NCI-H2107 (cell line): Measurements from ENCODE around the gene SSH2.
"Not testable (repeated sequence)": the region's sequence is repeated elsewhere in the genome, so short reads cannot be mapped to it uniquely, and the experiment has no call there.

ENCODE experiments used
- DNase-seq: peaks from one replicate; lab custom pipeline; 2025; lab: John Stamatoyannopoulos, UW

SSH2 gene

GRCh38 chr17:29699283-29699682 lies 230.7 kb downstream of the SSH2 start:
- no peak for DNase-seq

DNA sequence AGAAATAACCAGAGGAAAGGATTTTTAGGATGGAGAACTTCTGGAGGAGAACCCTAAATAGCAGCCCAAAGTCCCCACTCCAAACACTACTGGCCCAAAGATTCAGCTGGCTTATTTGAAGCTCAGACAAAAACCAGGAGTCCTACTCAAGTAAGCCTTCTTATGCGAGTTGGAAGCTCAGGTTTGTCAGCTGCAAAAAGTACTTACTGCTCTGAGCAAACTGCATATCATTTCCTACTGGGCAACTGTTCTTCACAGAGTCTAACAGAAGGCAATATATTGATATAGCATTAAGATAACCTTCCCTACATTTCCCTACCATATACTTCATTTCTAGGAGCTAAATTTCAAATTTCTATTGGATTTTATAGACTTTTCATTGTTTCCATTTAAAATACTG lies 231.2 kb downstream of the SSH2 start:
- DNase-seq, result no peak

DNA sequence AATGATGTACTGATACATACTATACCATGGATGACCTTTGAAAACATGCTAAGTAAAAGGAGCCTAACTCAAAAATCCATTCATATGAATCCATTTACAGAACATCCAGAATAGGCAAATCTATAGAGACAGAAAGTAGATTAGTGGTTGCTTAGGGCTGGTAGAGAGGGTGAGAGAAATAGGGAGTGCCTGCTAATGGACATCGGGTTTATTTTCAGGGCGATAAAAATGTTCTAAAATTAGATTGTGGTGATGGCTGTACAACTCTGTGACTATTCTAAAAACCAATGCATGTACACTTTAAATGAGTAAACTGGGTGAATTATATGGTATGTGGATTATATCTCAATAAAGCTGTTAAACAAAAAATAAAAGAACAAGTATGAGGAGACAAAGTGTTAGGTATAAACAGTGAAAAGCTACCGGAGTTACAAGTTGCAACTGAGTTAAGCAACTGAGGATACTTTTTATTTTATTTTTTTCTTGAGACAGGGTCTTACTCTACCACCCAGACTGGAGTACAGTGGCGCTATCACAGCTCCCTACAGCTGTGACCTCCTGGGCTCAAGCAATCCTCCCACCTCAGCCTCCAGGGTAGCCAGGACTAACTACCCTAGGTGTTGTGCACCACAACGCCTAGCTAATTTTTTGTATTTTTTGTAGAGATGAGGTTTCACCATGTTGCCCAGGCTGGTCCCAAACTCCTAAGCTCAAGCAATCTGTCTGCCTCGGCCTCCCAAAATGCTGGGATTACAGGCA lies 231.8 kb downstream of the SSH2 start:
- DNase-seq, result no peak

GRCh38 chr17:29697371-29697770 lies 232.7 kb downstream of the SSH2 start:
- no peak for DNase-seq

GRCh38 chr17:29694918-29695563 lies 235.0 kb downstream of the SSH2 start:
- DNase-seq, result no peak

DNA sequence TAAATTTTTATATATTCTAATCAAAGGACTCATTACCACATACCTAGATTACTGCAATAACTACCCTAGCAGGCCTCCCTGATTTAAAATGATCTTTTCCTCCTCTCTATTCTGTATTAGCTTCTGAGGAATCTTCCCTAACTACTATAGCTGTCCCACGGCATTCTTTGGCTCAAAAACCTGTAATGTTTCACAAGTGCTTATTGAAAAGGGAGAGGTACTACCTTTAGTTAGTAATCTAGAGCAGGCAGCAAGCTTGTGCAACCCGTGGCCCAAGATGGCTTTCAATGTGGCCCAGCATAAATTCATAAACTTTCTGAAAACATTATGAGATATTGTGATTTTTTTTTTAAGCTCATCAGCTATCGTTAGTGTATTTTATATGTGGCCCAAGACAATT lies 236.3 kb downstream of the SSH2 start:
- no peak for DNase-seq

DNA sequence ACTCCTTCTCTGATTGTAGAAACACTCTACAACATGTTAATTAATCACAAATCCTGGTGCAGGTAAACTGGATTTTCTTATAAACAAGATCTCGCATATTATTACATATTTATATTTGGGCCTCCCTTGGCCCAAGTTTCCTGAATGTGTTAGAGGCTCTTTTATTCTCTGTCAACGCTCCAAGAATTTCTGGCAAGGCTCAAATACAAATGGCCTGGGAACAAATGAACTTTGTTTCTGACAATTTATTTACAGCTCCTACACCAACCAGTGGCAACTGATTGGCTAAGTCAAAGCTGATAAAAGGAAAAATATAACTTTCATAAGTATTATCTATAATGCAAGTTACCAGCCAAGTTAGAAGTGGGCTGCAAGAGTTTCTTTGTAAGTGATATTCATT lies 242.4 kb downstream of the SSH2 start:
- no peak for DNase-seq

- DNase-seq, result no peak
Measured at GRCh38 chr17:29686993-29687590, 242.9 kb downstream of the SSH2 start.

DNA sequence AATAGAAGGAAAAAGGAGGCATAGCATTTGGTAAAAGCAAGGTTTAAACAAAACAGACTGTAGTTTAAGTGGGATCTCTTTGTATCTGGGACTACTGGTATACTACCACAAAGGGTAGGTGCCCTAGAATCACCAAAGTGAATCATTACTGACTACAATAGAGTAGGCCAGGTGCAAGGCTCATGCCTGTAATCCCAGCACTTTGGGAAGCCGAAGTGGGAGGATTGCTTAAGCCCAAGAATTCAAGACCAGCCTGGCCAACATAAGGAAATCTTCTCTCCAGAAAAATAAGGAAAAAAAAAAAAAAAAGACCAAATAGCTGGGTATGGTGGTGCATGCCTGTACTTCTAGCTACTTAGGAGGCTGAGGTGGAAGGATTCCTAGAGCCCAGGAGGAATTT lies 246.5 kb downstream of the SSH2 start:
- DNase-seq, result no peak

DNA sequence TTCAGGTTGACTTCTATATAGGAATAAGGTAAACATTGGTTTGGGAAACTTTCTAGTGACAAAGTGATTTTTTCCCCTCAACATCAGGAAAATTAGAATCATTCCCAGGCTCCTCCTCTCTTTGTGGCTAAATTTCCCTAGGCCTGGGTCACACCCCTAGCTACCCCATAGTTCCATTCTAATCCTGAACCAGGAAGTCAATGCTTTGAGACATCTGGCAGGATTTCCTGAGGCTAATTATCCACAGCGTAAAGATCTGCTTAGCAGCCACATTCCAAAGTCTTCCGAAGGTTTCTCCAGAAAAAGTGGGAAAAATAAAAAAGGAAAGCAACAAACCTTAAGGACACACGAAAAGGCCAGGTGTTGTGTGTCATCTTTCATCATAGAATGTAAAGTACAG lies 247.0 kb downstream of the SSH2 start:
- DNase-seq, result no peak

GRCh38 chr17:29682054-29682453 lies 248.0 kb downstream of the SSH2 start:
- no peak for DNase-seq

- DNase-seq, result no peak
Measured at GRCh38 chr17:29677824-29678223, 252.2 kb downstream of the SSH2 start.

DNA sequence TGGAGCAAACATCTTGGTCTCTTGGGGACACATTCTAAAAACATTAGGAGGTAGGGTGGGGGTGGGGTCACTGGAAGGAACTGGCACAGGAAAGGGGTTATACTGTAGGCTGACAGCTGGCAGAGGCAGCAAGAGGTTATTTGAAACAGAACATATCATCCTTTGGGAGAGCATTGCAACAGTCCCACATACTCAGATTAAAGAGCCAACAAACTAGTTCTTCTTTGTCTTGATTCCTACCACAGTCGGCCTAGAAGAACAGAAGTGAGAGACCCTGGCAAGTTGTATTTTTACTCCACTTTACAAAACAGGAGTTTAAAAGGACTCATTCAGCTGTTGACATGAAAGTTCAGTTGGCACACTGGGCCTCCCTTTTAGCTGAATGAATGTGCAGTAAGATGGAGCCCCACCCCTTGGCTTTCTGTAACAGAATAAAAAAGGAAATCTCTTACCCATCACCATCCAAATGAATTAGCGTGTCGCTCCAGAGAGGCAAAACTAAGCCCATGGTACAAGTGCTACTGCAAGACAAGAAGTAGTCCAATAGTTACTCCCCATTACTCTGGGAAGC lies 252.7 kb downstream of the SSH2 start:
- no peak for DNase-seq

GRCh38 chr17:29675961-29676360 lies 254.1 kb downstream of the SSH2 start:
- DNase-seq, result not testable (repeated sequence)

DNA sequence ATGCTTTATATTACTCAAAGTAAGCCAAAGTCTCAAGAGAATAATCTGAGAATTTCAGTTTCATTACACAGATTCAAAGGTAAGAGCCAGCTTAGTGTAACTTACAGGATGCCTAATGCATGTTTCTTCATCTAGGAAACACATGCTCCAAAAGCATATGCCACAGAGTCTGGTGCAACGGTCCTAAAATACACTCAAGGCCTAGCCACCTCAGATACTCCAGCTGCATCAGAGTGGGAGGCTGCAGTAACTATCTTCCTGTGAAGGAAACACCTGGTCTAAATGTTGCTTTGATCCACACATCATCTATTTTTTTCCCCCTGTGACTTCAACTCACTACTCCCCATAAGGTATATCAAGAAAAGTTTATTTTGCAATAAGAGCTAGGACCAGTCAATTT lies 255.7 kb downstream of the SSH2 start:
- no peak for DNase-seq

GRCh38 chr17:29671661-29672060 lies 258.4 kb downstream of the SSH2 start:
- DNase-seq, result no peak

DNA sequence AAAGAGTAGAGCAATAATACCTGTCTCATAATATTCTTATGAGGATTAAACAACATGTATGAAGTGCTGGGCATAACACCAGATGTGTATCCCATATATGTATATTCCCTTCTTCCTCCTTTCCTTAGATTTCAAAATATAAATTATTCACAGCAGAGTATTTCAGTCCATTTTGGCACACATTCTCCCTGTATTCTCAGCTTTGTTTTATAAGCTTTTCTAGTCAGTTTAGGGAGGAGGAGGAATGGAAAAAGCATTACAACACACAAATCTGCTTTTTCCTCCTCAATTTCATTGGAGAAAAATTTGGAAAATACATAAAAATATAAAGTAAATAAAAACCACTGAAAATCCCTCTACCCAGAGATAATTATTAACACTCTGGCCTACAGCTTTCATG lies 260.8 kb downstream of the SSH2 start:
- DNase-seq, result no peak

DNA sequence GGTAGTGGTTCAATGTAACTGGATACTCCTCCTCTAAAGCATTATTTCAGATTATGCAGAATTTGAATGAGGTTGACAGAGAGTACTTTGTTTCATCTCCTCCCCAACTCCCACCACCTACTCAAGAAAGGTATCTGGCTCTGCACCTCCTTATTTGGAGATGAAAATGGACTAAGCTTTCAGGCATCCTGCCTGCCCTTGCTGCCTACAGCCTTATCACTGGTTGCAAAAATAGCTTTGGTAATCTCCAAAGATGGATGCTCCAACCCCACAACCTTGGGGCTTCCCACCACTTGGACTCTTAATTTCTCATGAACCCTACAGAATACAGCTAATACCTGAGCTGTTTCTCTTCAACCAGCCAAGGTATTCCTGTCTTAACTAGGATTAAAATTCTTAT lies 262.1 kb downstream of the SSH2 start:
- no peak for DNase-seq

DNA sequence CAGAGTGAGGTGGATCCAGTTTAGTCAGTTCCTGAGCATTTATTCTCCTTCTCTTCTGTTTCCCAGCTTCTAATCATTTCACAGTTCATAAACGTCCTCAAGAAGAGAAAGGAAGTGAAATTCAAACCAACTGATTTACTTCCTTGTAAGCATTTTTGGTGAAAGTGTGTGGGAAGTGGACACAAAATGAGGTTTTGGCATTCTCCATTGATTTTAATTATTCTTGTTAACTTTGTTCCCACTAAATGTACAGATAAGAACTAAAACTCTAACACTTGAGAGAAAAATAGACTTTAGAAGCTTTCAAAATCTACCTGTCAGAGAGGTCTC lies 264.6 kb downstream of the SSH2 start:
- no peak for DNase-seq

- DNase-seq, result no peak
Measured at GRCh38 chr17:29664743-29665480, 265.1 kb downstream of the SSH2 start.

DNA sequence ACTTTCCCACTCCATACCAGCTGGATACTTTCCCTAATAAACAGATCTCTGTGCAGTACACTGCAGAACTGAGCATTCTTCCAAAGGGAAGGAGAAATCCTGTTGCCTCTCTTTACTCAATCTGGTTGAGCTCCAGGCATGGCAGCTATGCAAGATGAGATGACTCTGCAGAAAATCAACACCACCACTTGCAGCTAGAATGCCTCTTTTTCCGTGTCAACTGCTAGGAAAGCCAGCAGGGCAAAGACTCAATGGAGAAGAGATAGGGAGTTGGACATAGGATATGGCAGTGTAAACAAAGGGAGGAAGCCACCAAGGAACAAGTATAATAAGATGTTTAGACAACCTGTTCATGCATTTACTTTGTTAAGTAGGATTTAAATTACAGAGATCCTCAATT lies 266.9 kb downstream of the SSH2 start:
- DNase-seq, result no peak

- DNase-seq, result no peak
Measured at GRCh38 chr17:29661213-29661612, 268.8 kb downstream of the SSH2 start.

GRCh38 chr17:29659155-29659554 lies 270.9 kb downstream of the SSH2 start:
- DNase-seq, result no peak
